Adipocyte (in vitro differentiated cells): ENCODE results near the gene ACTN1.
A peak's percentile ranks its signal among the peaks of the same experiment; 100 is the strongest.

ENCODE experiments used
- DNase-seq: peaks from one replicate; pipeline ENCODE4 v3.0.0-alpha.2; 2015; ENCODE audit warnings: low read depth
- H3K27me3 ChIP-seq: replicated peaks from 2 replicates; pipeline ENCODE4 v1.7.0; 2013; ENCODE audit warnings: mild to moderate bottlenecking, low read length, moderate library complexity; ENCODE audit not compliant: control insufficient read depth, insufficient read depth
- H3K36me3 ChIP-seq: 2 replicates; pipeline ENCODE4 v1.7.0; 2013; ENCODE audit warnings: low read length, mild to moderate bottlenecking, moderate library complexity; ENCODE audit not compliant: control insufficient read depth, insufficient read depth, severe bottlenecking
- H3K4me1 ChIP-seq: 2 replicates; pipeline ENCODE4 v1.7.0; 2013; ENCODE audit warnings: mild to moderate bottlenecking, low read length, moderate library complexity; ENCODE audit not compliant: control insufficient read depth, insufficient read depth
- H3K4me3 ChIP-seq: 2 replicates; pipeline ENCODE4 v1.7.0; 2013; ENCODE audit warnings: mild to moderate bottlenecking, low read length, moderate library complexity
- H3K9ac ChIP-seq: 2 replicates; pipeline ENCODE4 v1.7.0; 2013; ENCODE audit warnings: mild to moderate bottlenecking, low read length, moderate library complexity
- H3K9me3 ChIP-seq: 2 replicates; pipeline ENCODE4 v1.7.0; 2013; ENCODE audit warnings: mild to moderate bottlenecking, low read length, moderate library complexity; ENCODE audit not compliant: control insufficient read depth

The ACTN1 gene

DNA sequence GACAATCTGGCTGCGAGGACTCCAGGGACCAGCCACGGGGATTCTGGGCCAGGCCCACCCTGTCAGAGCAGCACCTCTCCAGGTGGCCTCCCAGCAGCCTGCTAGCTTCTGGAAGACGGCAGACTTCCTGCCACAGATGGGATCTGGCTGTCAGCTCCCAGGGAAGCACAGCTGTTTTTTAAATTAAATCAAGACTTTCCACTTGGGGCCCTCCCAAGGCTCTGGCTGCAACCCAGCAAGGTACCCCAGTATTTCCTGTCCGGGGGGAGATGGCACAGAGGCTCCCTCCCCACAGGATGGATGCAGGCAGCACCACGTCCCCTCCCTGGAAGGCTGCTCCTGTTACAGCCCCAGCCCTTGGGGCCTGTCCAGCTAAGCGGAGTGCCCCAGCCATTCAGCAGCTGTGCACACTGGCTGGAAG lies 56.9 kb downstream of the ACTN1 start:
- Histone ChIP-seq H3K9ac (peak overlapping the region; percentile 23), H3K9me3 (peaks cover 4% of the 10 kb centered on the region), H3K36me3 (peaks cover 85% of the 10 kb centered on the region), H3K4me3 (no peak overlapping the region), H3K27me3 (no peaks in the 10 kb centered on the region), H3K4me1 (peaks cover 24% of the 10 kb centered on the region)
- no peak for DNase-seq

DNA sequence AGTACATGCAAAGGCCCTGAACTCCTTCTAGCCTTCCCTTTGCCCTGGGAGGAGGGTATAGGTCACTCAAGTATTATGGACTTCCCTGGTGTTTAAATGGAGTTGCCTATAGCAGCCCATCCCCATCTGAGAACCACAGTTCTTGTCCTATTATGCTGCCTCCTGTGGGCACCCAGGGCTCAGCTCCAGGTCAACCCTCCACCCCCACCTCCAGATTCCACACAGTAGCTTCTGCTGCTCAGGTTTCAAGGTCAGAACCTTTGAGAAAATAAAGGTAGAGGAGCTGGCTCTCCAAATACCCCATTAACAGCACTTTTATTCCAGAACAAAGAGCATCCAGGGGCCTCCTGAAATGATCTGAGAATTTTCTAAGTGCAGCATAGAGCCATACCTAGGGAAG lies 57.4 kb downstream of the ACTN1 start:
- Histone ChIP-seq H3K4me1 (peaks cover 24% of the 10 kb centered on the region), H3K36me3 (peaks cover 91% of the 10 kb centered on the region), H3K9me3 (peaks cover 4% of the 10 kb centered on the region), H3K27me3 (no peaks in the 10 kb centered on the region), H3K9ac (no peak overlapping the region), H3K4me3 (no peak overlapping the region)
- DNase-seq: no peak

DNA sequence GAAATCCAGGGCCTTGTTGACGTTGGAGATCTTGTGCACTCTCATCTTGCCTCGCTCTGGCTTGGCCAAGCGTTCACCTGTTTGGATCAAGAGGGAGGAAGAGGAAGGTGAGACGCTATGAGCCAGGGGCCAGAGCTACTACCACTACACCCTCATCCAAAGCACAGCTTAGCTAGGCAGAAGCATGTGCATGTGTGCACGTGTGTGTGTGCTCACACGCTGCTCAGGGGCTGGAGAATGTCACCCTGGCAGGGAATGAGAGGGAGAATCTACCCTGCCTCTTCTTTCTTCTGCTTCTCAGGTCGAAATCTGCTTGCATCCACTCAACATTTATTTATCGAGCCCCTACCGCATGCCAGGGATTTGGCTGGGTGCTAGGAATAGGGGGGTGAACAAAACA lies 58.1 kb downstream of the ACTN1 start:
- Histone ChIP-seq H3K36me3 (peaks cover 96% of the 10 kb centered on the region), H3K4me3 (no peak overlapping the region), H3K9me3 (peaks cover 2% of the 10 kb centered on the region), H3K27me3 (no peaks in the 10 kb centered on the region), H3K4me1 (peaks cover 24% of the 10 kb centered on the region), H3K9ac (no peak overlapping the region)
- no peak for DNase-seq

DNA sequence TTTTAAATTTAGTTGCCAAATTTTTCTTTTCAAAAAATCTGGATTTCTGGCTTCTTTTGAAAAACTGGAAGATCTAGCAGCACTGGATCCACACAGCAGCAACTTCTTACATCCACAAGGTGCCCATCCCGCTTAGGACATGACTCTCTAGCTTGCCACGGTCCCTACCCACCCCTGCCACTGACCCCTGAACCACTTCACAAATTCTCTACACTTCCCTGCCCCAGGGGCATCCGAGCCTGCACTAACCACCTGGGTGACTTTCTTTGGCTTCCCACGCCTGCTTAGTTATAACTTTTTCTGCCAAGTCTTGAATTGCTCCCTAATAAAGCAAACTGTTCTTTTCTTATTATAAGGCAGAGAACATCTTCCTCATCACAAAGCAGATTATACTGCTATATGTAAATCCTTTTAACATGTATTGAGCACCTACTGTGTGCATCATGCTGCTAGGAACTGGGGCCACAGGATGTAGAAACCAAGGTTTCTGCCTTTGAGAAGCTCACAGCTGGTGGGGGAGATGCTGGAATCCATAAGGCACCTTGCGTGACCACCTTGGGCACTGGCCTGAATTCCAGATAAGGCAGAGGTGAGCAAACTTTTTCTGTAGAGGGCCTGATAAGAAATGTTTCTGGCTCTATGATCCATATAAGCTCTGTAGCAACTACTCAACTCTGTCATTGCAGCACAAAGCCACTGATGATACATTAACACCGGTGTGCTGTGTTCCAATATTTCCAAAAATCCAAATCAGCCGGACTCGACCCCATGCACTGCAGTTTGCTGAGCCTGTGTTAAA lies 59.8 kb downstream of the ACTN1 start:
- Histone ChIP-seq H3K9ac (no peak overlapping the region), H3K36me3 (peaks cover 96% of the 10 kb centered on the region), H3K4me1 (peaks cover 17% of the 10 kb centered on the region), H3K9me3 (no peaks in the 10 kb centered on the region), H3K4me3 (no peak overlapping the region), H3K27me3 (no peaks in the 10 kb centered on the region)
- no peak for DNase-seq

DNA sequence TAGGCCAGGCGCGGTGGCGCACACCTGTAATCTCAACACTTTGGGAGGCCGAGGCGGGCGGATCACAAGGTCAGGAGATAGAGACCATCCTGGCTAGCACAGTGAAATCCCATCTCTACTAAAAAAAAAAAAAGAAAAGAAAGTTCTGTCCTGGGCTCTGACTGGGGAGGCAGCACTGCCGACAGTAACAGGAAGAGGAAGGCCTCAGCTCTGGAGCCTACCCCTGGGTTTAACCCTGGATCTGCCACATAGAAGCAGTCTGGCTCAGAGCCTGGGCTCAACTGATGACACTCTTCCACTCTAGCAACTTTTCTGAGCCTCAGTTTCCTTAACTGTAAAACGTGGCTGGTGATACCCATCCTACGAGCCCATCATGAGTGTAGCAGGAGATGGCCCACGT lies 60.5 kb downstream of the ACTN1 start:
- no peaks in the 10 kb centered on the region for H3K9me3 ChIP-seq
- H3K9ac ChIP-seq: no peak overlapping the region
- DNase-seq: no peak
- H3K36me3 ChIP-seq: peaks cover 91% of the 10 kb centered on the region
- H3K27me3 ChIP-seq: no peaks in the 10 kb centered on the region
- H3K4me1 ChIP-seq: peaks cover 9% of the 10 kb centered on the region
- no peak overlapping the region for H3K4me3 ChIP-seq

DNA sequence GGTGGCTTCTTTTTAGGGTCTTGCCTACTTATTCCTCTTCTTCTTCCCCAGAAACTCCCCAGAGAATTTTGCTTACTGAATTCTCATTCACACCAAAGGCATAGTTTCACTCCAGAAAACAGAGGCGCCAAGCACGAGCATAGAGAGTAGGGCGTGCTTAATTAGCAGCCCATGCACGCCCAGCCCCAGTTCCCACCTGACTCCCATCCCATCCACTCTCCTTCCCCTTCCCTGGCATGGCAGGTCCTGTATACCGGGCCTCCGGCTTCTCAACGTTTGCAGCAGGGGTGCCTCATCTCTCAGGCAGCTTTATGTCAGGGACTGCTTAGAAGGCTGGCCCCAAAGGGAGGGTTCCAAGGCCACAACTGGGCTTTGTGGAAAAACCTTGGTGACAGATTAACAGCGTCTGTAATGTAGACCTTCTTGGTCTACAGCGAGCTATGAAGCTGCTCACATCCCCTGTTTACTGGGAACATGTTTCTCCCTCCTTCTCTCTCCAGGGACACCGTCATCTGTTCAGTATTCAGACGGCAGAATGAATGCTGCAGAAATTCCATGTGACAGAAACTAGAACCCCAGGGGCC lies 62.7 kb downstream of the ACTN1 start:
- DNase-seq: no peak
- Histone ChIP-seq H3K27me3 (no peaks in the 10 kb centered on the region), H3K9ac (no peak overlapping the region), H3K9me3 (no peaks in the 10 kb centered on the region), H3K4me1 (no peaks in the 10 kb centered on the region), H3K4me3 (no peak overlapping the region), H3K36me3 (peaks cover 80% of the 10 kb centered on the region)

DNA sequence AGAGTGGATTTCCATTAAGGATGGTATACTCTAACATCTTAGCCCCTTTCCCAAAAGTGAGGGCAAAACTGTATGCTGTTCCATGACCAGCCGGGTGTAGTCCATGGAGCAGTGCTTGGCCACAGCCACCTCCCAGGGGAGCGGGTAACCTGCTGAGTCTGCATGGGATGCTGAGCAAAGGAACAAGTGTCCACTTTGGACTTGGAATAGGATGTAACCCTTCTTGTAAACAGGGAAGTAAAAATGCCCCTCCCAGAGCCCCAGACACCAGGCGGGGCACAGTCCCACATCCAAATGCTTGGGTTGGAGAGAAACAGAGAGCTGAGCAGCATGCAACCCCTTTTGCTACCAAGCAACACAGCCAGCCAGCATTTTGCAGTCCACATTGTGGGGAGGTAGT lies 65.6 kb downstream of the ACTN1 start:
- Histone ChIP-seq H3K4me3 (no peak overlapping the region), H3K9me3 (no peaks in the 10 kb centered on the region), H3K27me3 (no peaks in the 10 kb centered on the region), H3K4me1 (no peaks in the 10 kb centered on the region), H3K36me3 (peaks cover 81% of the 10 kb centered on the region), H3K9ac (no peak overlapping the region)
- no peak for DNase-seq

DNA sequence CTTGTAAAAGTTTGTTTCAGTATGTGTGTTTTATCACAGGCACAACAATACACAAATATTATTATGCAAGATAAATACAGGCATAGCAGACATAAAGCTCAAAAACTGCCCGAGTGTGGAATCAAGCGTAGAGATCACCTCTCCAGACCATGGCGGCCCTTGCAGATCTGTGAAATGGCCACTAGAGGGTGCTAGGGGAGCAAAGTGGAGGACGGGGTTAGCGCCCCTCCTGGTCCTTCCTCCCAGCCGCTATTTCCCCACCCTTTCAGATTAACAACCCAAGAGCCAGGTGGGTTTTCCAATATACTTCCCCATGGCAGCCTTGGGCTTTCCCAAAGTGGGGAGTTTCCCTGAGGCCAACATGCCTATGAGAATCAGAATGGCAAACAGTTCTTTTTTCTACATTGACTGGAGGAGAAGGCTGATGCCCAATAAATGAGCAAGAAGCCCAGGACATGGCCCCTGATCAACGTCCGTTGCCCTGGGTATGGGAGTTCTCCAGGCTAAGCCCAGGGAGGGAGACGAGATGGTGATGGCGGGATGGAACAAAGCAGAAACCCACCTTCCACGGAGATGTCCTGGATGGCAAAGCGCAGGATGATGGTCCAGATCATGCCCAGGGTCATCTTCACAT lies 67.4 kb downstream of the ACTN1 start:
- no peaks in the 10 kb centered on the region for H3K27me3 ChIP-seq
- peak; percentile 95 for DNase-seq
- H3K4me1 ChIP-seq: no peaks in the 10 kb centered on the region
- H3K9ac ChIP-seq: no peak overlapping the region
- H3K4me3 ChIP-seq: no peak overlapping the region
- no peaks in the 10 kb centered on the region for H3K9me3 ChIP-seq
- H3K36me3 ChIP-seq: peaks cover 78% of the 10 kb centered on the region

DNA sequence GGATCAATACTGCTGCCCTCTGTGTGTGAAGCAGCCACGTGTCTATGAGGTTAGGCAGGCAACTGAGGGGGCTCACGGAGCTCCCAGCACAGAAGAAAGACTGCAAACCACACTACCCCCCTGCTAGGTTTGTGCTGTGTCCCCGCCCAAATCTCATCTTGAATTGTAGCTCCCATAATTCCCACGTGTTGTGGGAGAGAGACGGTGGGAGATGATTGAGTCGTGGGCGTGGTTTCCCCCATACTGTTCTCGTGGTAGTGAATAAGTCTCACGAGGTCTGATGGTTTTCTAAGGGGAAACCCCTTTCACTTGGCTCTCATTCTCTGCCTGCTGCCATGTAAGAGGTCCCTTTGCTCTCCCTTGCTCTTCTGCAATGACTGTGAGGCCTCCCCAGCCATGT lies 68.6 kb downstream of the ACTN1 start:
- H3K9ac ChIP-seq: peak overlapping the region; percentile 7
- H3K4me3 ChIP-seq: no peak overlapping the region
- no peaks in the 10 kb centered on the region for H3K9me3 ChIP-seq
- no peak for DNase-seq
- no peaks in the 10 kb centered on the region for H3K4me1 ChIP-seq
- H3K36me3 ChIP-seq: peaks cover 78% of the 10 kb centered on the region
- H3K27me3 ChIP-seq: no peaks in the 10 kb centered on the region

DNA sequence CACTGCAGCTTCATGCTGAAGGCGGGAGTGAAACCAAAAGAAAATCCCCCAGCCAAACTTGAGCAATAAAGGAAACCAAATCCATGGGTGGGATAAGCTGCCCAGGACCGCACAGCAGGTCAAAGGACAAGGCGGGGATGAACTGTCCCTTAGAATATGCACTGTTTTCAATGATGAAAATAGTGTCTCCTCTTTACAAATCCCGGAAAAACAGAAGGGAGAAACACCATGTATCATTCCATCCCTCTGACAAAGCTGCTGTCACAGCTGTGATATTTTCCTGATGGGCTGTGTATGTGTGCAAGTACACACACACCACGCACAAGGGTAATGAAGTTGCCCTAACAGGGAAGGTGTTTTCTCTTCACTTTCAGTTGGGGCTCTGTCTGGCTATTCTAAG lies 70.3 kb downstream of the ACTN1 start:
- H3K9me3 ChIP-seq: no peaks in the 10 kb centered on the region
- no peak overlapping the region for H3K4me3 ChIP-seq
- no peaks in the 10 kb centered on the region for H3K4me1 ChIP-seq
- no peak overlapping the region for H3K9ac ChIP-seq
- no peaks in the 10 kb centered on the region for H3K27me3 ChIP-seq
- H3K36me3 ChIP-seq: peaks cover 82% of the 10 kb centered on the region
- DNase-seq: no peak

DNA sequence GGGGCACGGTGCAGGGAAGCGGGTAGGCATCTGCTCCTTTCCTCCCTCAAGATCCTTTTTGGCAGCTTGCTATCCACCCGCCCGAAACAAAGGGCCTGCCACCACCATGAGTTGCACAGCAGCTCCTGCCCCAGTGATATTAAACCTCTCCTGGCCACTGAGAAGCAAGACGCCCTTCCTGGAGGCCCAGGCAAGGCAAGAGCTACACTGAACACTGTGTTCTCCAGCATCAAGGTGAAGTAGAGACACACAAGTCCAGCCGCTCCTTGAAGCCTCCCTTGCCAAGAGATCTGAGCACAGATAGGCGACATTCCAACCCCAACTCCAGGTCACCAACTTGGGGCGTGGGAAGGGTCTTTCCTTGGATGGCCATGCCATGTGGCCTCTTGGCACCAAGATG lies 70.9 kb downstream of the ACTN1 start:
- DNase-seq: no peak
- no peak overlapping the region for H3K4me3 ChIP-seq
- H3K27me3 ChIP-seq: no peaks in the 10 kb centered on the region
- H3K9me3 ChIP-seq: no peaks in the 10 kb centered on the region
- peaks cover 82% of the 10 kb centered on the region for H3K36me3 ChIP-seq
- H3K4me1 ChIP-seq: no peaks in the 10 kb centered on the region
- no peak overlapping the region for H3K9ac ChIP-seq
